ENCODE data around the gene SAFB2. TPM values are rescaled to one million over a fixed set of nuclear protein-coding genes. Genes with fewer than 3 reads are reported as not detected.

The SAFB2 gene
- total RNA-seq, 1 experiment from 2014 or later: 86.9 TPM

- Histone ChIP-seq H2AFZ (ENCODE audit: low read depth, low read length, poor library complexity, severe bottlenecking) (no peak overlapping the region), H3K27me3 (ENCODE audit: insufficient read depth, low read length) (no peaks in the 10 kb centered on the region), H4K20me1 (ENCODE audit: insufficient read depth) (no peaks in the 10 kb centered on the region), H3K27ac (ENCODE audit: low read depth, low read length) (no peak overlapping the region), H3K9ac (ENCODE audit: low read length) (no peak overlapping the region), H3K4me2 (ENCODE audit: low read length) (no peak overlapping the region), H3K36me3 (ENCODE audit: control insufficient read depth in 1 of 2, insufficient read depth in 2 of 2, low read length in 2 of 2) (no peaks in the 10 kb centered on the region), H3K4me3 (replicated peaks in 1 of 2; ENCODE audit: low read depth in 1 of 2, low read length in 2 of 2) (no peak overlapping the region), H3K79me2 (ENCODE audit: insufficient read depth, low read length) (no peaks in the 10 kb centered on the region), H3K4me1 (ENCODE audit: control insufficient read depth in 1 of 2, insufficient read depth in 2 of 2, low read length in 2 of 2) (no peaks in the 10 kb centered on the region), H3K9me3 (ENCODE audit: control insufficient read depth in 1 of 2, insufficient read depth in 1 of 2, low read depth in 1 of 2, low read length in 2 of 2) (no peaks in the 10 kb centered on the region), H3K9me2 (ENCODE audit: insufficient read depth) (no peaks in the 10 kb centered on the region)
- ChIA-PET RAD21 (ENCODE audit: low non-redundant PET in 1 of 2, low total read pairs in 2 of 2, uncharacterized antibody in 2 of 2, unreplicated experiment in 2 of 2) (no interaction called here), CTCF (no interaction called here), POLR2A (no interaction called here)
- ATAC-seq (no peak), DNase-seq (ENCODE audit: low read depth, low spot score) (no peak)
- no peak for TF ChIP-seq SP1 (IDR thresholded peaks at IDR 0.05; ENCODE audit: low read depth)
- no peak for TF ChIP-seq CTCF (IDR thresholded peaks at IDR 0.05 in 2 of 3, conservative IDR thresholded peaks at IDR 0.05 in 1 of 3; ENCODE audit: borderline replicate concordance in 1 of 3, insufficient read depth in 1 of 3, low read depth in 2 of 3, low read length in 2 of 3)
- TF ChIP-seq EGR1 (IDR thresholded peaks at IDR 0.05; ENCODE audit: low read depth): no peak
- intact Hi-C loops (cut with micrococcal nuclease): no loop called here
- BruUV-seq (replicated peaks): no TSS peak
Observed at GRCh38 chr19:5554828-5555227, 67.7 kb downstream of the SAFB2 start.

GRCh38 chr19:5553892-5554291, 68.7 kb downstream of the SAFB2 start:
- Histone ChIP-seq H3K4me3 (replicated peaks in 1 of 2; ENCODE audit: low read depth in 1 of 2, low read length in 2 of 2) (no peak overlapping the region), H3K4me1 (ENCODE audit: control insufficient read depth in 1 of 2, insufficient read depth in 2 of 2, low read length in 2 of 2) (no peaks in the 10 kb centered on the region), H3K9me2 (ENCODE audit: insufficient read depth) (no peaks in the 10 kb centered on the region), H4K20me1 (ENCODE audit: insufficient read depth) (no peaks in the 10 kb centered on the region), H2AFZ (ENCODE audit: low read depth, low read length, poor library complexity, severe bottlenecking) (no peak overlapping the region), H3K27ac (ENCODE audit: low read depth, low read length) (no peak overlapping the region), H3K36me3 (ENCODE audit: control insufficient read depth in 1 of 2, insufficient read depth in 2 of 2, low read length in 2 of 2) (no peaks in the 10 kb centered on the region), H3K9ac (ENCODE audit: low read length) (no peak overlapping the region), H3K9me3 (ENCODE audit: control insufficient read depth in 1 of 2, insufficient read depth in 1 of 2, low read depth in 1 of 2, low read length in 2 of 2) (no peaks in the 10 kb centered on the region), H3K27me3 (ENCODE audit: insufficient read depth, low read length) (no peaks in the 10 kb centered on the region), H3K4me2 (ENCODE audit: low read length) (no peak overlapping the region), H3K79me2 (ENCODE audit: insufficient read depth, low read length) (no peaks in the 10 kb centered on the region)
- ChIA-PET POLR2A (no interaction called here), RAD21 (ENCODE audit: low non-redundant PET in 1 of 2, low total read pairs in 2 of 2, uncharacterized antibody in 2 of 2, unreplicated experiment in 2 of 2) (no interaction called here), CTCF (no interaction called here)
- BruUV-seq (replicated peaks): no TSS peak
- DNase-seq (ENCODE audit: low read depth, low spot score) (no peak), ATAC-seq (no peak)
- TF ChIP-seq SIN3A (IDR thresholded peaks at IDR 0.05; ENCODE audit: low read depth) (no peak), SP1 (IDR thresholded peaks at IDR 0.05; ENCODE audit: low read depth) (no peak), EZH2 (IDR thresholded peaks at IDR 0.05) (no peak), ZNF274 (IDR thresholded peaks at IDR 0.05; ENCODE audit: low read depth, low read length) (no peak), POLR2AphosphoS5 (IDR thresholded peaks at IDR 0.05; ENCODE audit: low read depth, low read length) (no peak), RAD21 (IDR thresholded peaks at IDR 0.05; ENCODE audit: low read depth) (no peak), CTCF (IDR thresholded peaks at IDR 0.05 in 2 of 3, conservative IDR thresholded peaks at IDR 0.05 in 1 of 3; ENCODE audit: borderline replicate concordance in 1 of 3, insufficient read depth in 1 of 3, low read depth in 2 of 3, low read length in 2 of 3) (no peak), TCF7L2 (IDR thresholded peaks at IDR 0.05; ENCODE audit: borderline replicate concordance, extremely low read depth, insufficient read depth, insufficient read length) (no peak), EZH2phosphoT487 (IDR thresholded peaks at IDR 0.05; ENCODE audit: borderline replicate concordance) (no peak)
- intact Hi-C loops (cut with micrococcal nuclease): no loop called here
